ENCODE measurements around the gene STYXL2.

Gene STYXL2

DNA sequence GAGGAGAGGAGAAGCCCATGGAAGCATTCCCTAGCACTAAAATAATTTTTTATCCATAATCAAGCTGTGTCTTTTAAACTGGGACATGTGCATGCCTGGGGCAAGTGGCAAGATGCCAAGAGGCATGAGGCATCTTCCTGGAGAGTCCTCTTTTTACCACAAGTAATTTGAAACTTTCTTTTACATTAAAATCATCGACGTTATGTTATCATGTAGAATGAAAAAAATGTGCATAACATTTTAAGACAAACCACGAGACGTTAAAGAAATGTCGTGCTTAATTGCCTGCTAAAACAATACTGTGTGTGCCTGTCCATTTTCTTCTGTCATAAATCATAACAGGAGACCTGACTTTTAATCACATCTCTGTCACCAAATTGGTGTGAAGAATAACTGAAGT lies 1.5 kb downstream of the STYXL2 start:
- peaks cover 12% of the 10 kb centered on the region for H3K27me3 Mint-ChIP-seq (ENCODE audit: low read depth, poor library complexity)
- H3K4me1 Mint-ChIP-seq, result peaks cover 26% of the 10 kb centered on the region
- DNase-seq, result no peak
- H3K36me3 Mint-ChIP-seq (ENCODE audit: low read depth), result peaks cover 14% of the 10 kb centered on the region
- H3K4me3 Mint-ChIP-seq, result no peak overlapping the region
- H3K9me3 Mint-ChIP-seq, result peaks cover 24% of the 10 kb centered on the region
- no peak for TF ChIP-seq CTCF (IDR thresholded peaks at IDR 0.05)
- no peak overlapping the region for H3K27ac Mint-ChIP-seq

GRCh38 chr1:167099851-167100250 lies 6.0 kb downstream of the STYXL2 start:
- no peak for DNase-seq
- H3K27ac Mint-ChIP-seq, result no peak overlapping the region
- peaks cover 24% of the 10 kb centered on the region for H3K9me3 Mint-ChIP-seq
- no peak for TF ChIP-seq CTCF (IDR thresholded peaks at IDR 0.05)
- H3K27me3 Mint-ChIP-seq (ENCODE audit: low read depth, poor library complexity), result peaks cover 7% of the 10 kb centered on the region
- no peak overlapping the region for H3K4me3 Mint-ChIP-seq
- peaks cover 29% of the 10 kb centered on the region for H3K4me1 Mint-ChIP-seq
- H3K36me3 Mint-ChIP-seq (ENCODE audit: low read depth), result peaks cover 14% of the 10 kb centered on the region

DNA sequence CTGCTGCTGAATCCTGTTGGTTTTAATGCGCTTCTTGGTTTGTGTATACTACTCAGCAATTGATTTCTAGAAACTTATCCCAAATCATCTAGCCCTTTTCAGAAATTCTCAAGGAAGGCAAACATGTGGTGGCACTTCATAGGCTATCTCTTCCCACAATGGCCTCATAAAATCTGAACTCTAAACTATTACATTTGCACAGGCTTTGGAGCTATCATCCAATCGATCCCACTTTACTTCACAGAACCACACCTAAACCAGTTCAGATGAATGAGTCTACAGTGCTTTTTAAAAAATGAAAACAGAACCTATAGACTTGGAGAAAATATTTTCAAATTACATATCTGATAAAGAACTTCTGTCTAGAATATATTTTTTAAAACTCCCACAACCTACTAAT lies 6.9 kb downstream of the STYXL2 start:
- peaks cover 7% of the 10 kb centered on the region for H3K27me3 Mint-ChIP-seq (ENCODE audit: low read depth, poor library complexity)
- no peak overlapping the region for H3K27ac Mint-ChIP-seq
- no peak for DNase-seq
- H3K4me1 Mint-ChIP-seq, result peaks cover 34% of the 10 kb centered on the region
- H3K36me3 Mint-ChIP-seq (ENCODE audit: low read depth), result peaks cover 14% of the 10 kb centered on the region
- H3K9me3 Mint-ChIP-seq, result peaks cover 24% of the 10 kb centered on the region
- H3K4me3 Mint-ChIP-seq, result no peak overlapping the region
- TF ChIP-seq CTCF (IDR thresholded peaks at IDR 0.05), result no peak

DNA sequence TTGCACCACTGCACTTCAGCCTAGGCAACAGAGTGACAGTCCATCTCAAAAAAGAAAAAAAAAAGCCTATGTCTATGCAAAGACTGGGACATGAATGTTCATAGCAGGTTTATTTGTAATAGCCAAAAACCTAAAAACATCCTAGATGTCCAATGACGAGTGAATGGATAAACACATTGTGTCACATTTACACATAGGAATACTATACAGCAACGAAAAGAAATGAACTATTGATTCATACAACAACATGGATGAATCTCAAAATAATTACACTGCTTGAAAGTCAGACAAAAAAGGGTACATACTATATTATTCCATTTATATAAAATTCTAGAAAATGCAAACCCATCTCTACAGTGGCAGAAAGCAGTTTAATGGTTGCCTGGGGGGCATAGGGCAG lies 7.9 kb downstream of the STYXL2 start:
- Mint-ChIP-seq H3K9me3 (peaks cover 24% of the 10 kb centered on the region), H3K27ac (no peak overlapping the region), H3K4me1 (peaks cover 37% of the 10 kb centered on the region), H3K4me3 (no peak overlapping the region), H3K27me3 (ENCODE audit: low read depth, poor library complexity) (peaks cover 4% of the 10 kb centered on the region), H3K36me3 (ENCODE audit: low read depth) (peaks cover 14% of the 10 kb centered on the region)
- no peak for TF ChIP-seq CTCF (IDR thresholded peaks at IDR 0.05)
- no peak for DNase-seq

- no peak overlapping the region for H3K4me3 Mint-ChIP-seq
- no peaks in the 10 kb centered on the region for H3K27me3 Mint-ChIP-seq (ENCODE audit: low read depth, poor library complexity)
- peak overlapping the region; percentile 70 for H3K27ac Mint-ChIP-seq
- no peak for DNase-seq
- no peak for TF ChIP-seq CTCF (IDR thresholded peaks at IDR 0.05)
- peaks cover 37% of the 10 kb centered on the region for H3K4me1 Mint-ChIP-seq
- H3K36me3 Mint-ChIP-seq (ENCODE audit: low read depth), result peaks cover 9% of the 10 kb centered on the region
- peaks cover 18% of the 10 kb centered on the region for H3K9me3 Mint-ChIP-seq
Measured at GRCh38 chr1:167102906-167103573, 9.2 kb downstream of the STYXL2 start.

GRCh38 chr1:167104256-167104633 lies 10.4 kb downstream of the STYXL2 start:
- H3K4me3 Mint-ChIP-seq, result peak overlapping the region; percentile 14
- no peak for TF ChIP-seq CTCF (IDR thresholded peaks at IDR 0.05)
- no peak overlapping the region for H3K27ac Mint-ChIP-seq
- H3K27me3 Mint-ChIP-seq (ENCODE audit: low read depth, poor library complexity), result no peaks in the 10 kb centered on the region
- H3K36me3 Mint-ChIP-seq (ENCODE audit: low read depth), result peaks cover 7% of the 10 kb centered on the region
- H3K4me1 Mint-ChIP-seq, result peaks cover 44% of the 10 kb centered on the region
- H3K9me3 Mint-ChIP-seq, result peaks cover 9% of the 10 kb centered on the region
- no peak for DNase-seq

Data from nephron progenitor cell (in vitro differentiated cells).